NCI-H345 (cell line): Measurements from ENCODE around the gene MEIS3.
"Not testable (repeated sequence)": the region's sequence is repeated elsewhere in the genome, so short reads cannot be mapped to it uniquely, and the experiment has no call there.

Source experiments
- DNase-seq: peaks from one replicate; lab custom pipeline; 2025; lab: John Stamatoyannopoulos, UW

MEIS3 gene

DNA sequence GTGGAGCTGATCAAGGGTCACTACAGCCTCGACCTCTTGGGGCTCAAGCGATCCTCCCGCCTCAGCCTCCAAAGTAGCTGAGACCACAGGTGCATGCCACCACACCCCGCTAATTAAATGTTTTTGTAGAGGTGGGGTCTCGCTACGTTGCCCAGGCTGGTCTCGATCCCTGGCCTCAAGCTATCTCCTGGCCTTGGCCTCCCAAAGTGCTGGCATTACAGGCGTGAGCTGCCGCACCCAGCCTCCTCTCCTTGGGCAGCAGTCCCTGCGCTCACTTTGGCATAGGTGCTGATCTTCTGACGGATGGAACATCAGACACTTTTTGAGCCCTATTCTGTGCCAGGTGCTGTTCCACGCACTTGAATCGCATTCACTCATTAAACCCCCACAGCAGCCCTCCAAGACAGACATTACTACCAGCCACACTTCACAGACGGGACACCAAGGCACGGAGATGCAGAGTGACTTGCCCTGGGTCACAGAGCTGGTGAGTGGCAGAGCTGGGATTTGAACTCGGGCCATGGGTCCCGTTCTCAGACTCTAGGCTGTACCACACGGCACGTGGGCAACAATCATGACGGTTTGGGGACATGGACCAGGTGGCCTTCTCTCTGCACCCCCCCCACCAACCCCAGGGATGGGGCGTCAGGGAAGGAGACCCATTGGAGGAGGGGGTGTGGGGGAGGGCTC lies 3.2 kb downstream of the MEIS3 start:
- no peak for DNase-seq

DNA sequence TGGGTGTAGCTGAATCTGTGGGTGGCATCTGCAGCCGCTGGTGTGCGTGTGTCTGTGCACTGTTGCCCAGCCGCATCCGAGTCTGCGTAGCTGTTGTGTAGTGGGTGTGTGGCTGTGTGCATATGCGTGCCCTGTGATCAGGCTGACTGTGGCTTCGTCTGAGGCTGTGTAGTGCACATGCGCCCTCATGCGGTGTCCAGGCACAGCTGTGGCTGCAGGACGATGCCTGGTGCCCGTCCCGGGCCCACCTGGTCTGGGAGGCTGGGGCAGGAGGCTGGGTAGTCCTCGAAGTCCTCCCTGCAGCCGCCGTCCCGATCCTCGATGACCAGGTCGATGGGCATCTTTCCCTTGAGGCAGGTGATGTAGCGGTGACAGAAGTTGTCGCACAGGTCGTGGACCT lies 4.9 kb downstream of the MEIS3 start:
- DNase-seq, result peak; percentile 21

DNA sequence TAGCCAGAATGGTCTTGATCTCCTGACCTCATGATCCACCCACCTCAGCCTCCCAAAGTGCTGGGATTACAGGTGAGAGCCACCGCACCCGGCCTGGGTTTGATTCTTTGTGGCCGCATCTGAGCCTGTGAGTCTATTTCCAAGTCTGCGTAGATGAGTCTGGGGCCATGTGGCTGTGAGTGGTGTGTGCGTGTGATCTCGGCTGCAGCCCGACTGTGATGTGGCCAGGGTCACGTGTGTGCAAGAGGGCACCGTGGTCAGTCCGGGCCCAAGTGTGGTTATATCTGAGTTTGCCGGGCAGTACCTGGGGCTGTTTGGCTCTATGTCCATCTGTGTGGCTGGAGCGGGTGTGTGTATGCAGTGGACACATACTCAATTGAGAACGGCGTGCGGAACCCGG lies 5.4 kb downstream of the MEIS3 start:
- DNase-seq, result no peak

DNA sequence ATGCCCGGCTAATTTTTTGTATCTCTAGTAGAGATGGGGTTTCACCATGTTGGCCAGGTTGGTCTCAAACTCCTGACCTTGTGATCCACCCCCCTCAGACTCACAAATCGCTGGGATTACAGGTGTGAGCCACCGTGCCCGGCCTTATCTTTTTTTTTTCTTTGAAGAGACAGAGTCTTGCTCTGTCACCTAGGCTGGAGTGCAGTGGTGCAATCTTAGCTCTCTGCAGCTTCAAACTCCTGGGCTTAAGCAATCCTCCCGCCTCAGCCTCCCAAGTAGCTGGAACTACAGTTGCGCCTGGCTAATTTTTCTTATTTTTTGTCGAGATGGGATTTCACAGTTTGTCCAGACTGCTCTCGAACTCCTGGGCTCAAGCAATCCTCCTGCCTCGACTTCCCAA lies 7.6 kb downstream of the MEIS3 start:
- not testable (repeated sequence) for DNase-seq

DNA sequence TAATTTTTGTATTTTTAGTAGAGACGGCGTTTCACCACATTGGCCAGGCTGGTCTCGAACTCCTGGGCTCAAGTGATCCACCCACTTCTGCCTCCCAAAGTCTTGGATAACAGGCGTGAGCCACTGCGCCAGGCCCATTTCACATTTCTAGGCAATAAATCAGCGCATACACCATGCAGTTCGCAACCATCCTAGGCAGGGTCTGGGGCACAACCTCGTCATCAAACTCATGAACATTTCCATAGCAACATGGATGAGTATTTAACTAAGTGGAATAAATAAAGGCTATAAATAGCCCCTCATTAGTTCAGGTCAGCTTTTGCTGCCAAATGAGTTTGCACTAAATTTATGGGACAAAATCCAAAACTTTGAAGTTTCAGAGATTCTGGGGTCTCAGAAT lies 8.2 kb downstream of the MEIS3 start:
- no peak for DNase-seq

DNA sequence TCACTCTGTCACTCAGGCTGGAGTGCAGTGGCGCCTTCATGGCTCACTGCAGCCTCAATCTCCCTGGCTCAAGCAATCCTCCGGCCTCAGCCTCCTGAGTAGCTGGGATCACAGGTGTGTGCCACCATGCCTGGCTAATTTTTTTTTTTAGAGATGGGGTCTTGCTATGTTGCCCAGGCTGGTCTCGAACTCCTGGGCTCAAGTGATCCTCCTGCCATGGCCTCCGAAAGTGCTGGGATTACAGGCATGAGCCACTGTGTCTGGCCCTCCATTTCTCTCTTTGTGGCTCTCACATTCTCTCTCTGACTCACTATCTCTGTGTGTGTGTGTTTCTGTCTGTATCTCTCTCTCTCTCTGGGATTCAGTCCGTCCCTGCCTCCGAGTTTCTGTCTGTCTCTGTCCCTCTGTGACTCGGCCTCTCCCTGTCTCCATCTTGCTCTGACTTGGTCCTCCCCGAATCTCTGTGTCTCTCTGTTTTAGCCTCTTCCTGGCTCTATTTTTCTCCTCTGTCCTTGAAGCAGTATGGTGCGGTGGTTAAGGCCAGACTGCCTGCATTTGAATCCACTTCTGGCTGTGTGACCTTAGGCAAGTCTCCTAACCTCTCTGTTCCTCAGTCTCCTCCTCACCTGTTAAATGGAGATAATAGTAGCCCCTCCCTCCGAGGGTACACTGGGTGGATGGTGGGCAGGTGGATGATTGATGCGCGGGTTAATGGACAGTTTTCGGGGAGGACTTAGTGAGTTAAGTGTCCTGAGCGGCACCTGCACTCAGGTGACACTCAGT lies 11.0 kb downstream of the MEIS3 start:
- no peak for DNase-seq

DNA sequence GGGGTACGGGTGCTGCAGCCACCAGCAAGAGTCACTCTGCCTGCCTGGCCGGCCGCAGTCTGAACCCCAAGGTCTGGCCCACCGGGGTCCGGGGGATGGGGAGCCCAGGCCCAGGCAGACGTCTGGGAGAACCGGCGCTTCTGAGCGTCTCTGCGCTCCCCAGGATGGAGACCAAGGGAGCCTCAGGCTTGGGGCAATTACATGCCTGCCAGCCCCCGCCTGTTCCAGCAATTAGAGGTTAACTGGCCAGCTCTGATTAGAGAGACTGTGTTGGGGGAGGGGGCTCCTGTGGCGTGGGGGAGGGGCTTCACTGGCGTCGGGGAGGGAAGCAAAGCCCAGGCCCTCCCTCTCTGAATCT lies 11.9 kb downstream of the MEIS3 start:
- DNase-seq, result no peak

DNA sequence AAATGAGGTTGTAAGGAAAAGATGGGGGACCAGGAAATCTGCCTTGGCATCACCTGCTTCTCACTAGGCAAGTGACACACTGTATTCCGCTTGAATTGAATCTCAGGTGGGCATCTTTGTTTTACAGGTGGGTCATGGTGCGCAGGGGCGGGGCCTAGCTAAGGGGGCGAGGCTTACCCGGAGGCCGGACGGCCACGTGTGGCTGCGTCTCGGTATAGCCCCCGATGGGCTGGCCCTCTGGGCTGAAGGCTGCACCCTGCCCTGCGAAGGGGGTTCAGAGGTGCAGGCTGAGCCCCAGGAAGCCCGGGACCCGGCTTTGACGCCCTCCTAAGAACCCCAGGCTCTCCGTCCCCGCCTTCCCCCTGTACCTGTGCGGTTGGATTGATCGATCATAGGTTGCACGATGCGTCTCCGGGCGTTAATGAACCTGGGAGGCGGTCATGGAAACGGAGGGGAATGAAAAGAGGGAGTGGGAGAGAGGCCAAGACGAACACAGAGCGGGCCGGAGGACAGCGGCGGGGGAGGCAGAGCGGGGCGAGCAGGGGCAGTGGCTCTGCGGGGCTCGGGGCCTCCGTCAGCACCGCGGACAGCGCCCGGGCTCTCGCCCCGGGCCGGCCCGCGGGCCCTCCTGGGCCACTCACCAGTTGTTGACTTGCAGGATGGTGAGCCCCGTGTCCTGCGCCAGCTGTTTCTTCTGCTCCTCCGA lies 12.5 kb downstream of the MEIS3 start:
- DNase-seq, result no peak

DNA sequence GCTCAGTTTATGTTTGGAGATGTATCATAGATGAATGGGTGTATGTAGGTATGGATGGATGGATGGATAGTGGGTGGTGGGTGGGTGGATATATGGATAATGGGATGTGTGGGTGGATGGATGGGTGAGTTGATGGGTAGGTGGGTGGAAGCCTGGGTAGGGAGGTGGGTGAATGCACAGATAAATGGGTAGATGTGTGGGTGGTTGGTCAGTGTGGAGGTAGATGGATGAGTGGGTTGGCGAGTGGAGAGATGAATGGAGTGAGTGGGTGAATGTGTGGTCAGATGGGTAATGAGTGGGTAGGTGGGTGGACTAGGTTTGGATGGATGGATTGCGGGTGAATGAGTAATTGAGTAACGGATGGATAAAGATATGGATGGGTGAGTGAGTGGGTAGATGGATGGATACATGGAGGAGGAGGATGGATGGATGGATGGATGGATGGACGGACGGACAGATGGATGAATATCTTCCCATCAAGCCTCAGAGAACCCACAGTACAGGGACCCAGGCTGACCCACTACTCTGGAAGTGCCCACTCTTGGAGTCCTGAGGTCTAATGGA lies 13.4 kb downstream of the MEIS3 start:
- no peak for DNase-seq

DNA sequence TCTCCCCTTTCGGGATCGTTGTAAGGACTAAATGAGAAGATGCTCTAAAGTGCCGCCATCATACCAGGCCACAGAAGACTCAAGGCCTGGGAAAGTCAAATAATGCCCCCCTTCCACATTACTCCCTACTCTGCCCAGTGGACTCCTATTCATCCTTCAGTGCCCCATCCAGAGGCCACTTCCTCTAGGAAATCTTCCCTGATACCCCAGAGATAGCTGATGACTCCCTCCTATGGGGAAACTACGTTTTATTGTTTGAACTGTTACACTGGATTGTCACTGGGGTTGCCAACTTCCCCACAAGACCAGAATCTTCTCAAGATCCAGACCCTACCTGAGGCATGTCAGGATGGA lies 14.2 kb downstream of the MEIS3 start:
- DNase-seq, result no peak

DNA sequence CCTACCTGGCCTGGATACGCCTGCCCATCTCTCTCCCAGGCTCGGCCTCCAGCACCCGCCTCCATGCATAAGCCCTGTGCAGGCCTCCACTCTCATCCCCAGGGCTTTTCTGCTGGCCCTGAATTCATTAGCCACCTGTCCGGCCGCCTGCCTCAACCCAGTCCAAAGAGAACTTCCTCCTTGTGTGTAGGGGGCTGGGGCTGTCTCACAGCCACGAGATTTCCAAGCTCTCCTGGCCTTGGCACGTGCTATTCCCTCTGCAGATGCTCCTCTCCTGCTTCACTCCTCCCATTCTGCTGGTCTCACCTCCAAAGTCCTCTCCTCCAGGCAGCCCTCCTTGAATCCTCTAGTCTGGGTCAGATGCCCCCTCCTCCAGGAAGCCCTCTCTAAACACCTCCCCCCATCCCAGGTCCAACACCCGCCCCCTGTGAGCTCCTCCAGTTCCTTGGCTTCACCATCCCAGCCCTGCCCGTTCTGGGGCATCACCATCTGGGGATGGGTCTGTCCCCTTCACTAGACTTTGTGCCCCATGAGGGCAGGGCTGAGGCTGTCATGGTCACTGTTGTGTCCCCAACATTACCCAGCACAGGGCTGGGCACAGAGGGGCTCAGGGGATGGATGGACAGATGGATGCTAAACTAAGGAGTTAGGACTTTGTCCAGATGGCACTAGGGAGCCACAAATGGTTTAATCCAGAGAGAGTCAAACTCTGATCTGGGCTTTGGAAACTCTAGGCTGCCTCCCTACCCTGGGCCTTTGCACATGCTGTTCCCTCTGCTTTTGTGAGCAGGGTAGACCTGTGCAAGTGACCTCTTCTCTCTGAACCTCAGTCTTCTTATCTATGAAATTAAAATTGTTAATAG lies 14.8 kb downstream of the MEIS3 start:
- no peak for DNase-seq

DNA sequence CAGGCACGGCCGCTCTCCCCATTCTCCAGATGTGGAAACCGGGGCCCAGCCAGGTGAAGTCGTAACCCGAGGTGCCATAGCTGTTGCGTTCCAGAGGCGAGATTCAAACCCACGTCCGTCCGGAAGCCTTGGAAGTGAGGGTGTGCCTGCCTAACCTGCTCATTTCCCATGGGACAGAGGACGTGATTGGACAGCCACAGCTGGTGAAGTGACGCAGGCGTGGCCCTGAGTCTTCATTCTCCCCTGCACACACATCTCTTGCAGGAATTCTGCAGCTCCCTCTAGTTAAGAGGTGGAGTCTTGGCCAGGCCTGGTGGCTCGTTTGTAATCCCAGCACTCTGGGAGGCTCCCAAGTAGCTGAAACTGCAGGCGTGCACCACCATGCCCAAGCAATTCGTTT lies 16.8 kb downstream of the MEIS3 start:
- no peak for DNase-seq

DNA sequence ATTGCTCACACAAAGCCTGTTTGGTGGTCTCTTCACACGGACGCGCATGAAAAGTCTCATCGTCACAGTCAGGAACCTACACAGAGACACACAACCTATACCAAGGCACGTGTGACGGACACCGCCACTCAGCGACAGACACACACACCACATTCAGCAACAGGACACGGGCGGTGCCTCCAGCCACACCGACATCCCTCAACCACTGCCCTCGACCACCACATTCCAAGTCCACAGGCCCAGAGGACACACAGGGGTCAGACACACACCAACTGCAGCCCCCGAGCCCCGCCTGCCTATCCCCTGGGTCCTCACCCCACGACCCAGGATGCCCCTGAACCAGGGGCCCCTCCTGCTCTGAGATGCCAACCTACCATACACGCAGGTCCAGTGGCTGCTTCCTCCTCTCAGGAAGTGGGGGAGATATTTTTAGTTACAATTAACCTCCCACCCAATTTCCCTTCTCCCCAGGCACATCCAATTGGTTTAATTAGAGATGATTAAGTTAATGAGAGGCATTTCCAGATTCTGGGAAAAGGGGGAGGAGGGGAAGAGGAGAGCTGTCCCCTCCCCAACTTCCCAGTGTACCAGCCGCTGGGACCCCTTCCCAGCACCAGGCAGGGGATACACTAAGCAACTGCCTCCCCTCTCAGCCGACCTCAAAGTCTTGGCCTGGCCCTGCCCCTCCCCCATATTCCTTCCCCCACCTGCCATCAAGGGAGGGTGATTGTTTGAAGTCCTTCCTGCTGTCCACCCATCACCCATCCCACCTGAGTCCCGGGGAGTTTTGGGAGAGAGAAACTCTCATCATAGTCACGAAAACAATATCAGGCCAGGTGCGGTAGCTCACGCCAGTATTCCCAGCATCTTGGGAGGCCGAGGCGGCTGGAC lies 20.4 kb downstream of the MEIS3 start:
- DNase-seq, result no peak

DNA sequence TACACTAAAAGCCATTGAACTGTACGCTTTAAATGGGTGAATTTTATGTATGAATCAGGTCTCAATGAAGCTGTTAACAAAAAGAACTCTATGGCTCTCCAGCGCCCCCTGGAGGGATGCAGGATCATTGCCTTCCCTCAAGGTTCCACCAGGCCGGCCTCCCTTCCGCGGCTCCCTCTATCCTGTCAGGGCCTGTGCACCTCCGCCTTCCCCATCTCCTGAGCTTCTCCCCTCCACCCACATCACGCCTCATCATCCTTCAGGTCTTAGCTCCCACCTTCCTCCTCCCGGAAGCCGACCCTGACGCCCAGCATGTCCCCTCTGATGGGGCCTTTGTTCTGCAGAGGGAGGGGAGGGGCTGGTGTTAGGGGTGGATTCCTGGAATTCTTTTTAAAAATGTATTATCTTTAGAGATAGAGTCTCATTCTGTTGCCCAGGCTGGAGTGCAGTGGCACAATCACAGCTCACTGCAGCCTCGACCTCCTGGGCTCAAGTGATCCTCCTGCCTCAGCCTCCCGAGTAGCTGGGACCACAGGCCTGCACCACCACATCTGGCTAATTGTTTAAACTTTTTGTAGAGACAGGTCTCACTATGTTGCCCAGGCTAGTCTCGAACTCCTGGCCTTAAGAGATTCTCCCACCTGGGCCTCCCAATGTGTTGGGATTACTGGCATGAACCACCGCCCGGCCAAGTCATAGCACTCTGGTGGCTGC lies 27.7 kb downstream of the MEIS3 start:
- DNase-seq, result peak; percentile 38

DNA sequence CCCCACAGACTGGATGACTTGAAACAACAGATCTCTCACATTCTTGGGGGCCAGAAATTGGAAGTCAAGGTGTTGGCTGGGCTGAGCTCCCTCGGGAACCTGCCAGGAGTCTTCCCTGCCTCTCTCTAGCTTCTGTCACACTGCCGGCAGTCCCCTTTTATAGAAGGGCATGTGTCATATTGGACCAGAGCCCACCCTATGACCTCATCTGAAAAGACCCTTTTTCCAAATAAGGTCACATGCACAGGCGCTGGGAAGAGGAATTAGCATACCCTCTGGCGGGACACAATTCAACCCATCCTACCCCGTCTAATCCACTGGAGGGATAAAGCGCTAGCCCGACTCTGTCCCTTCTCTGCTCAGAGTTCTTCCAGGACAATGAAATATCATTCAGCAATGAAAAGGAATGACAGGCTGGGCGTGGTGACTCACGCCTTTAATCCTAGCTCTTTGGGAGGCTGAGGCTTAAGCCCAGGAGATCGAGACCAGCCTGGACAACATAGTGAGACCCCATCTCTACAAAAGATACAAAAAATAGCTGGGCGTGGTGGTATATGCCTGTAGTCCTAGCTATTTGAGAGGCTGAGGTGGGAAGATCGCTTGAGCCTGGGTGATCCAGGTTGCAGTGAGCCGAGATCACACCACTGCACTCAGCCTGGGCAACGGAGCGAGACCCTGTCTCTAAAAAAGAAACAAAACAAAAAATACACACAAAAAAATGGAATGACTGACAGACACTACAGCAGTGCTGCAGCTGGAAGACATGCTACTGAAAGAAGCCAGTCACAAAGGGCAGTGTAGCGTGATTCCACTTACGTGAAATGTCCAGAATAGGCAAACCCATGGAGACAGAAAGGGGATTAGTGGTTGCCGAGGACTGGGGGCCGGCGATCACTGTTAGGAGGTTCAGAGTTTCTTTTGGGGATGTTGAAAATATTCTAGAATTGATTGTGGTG lies 28.5 kb downstream of the MEIS3 start:
- no peak for DNase-seq

DNA sequence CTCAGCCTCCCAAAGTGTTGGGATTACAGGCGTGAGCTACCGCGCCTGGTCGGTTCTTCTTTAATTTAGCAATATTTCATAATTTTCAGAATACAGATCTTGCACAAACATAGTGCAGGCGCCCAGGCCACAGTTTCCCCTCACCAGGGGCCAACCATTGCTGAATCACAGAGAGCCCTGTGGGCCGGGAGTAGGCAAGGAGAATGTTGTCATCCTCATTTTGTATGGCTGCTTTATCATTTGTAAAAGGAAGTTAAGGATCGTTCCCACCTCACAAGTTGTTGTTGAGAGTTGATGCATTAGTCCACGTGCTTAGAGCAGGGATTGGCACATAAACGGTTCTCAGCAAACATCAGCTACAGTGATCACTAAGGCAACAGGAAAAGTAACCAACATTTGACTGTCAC lies 30.2 kb downstream of the MEIS3 start:
- no peak for DNase-seq

DNA sequence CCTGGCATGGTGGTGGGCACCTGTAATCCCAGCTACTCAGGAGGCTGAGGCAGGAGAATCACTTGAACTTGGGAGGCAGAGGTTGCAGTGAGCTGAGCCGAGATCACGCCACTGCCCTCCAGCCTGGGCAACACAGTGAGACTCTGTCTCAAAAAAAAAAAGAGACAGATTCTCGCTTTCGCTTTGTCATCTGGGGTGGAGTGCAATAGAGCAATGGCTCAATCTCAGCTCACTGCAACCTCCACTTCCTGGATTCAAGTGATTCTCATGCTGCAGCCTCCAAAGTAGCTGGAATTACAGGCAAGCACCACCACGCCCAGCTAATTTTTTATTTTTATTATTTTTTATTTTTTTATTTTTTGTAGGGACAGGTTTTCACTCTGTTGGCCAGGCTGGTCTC lies 30.6 kb downstream of the MEIS3 start:
- DNase-seq, result not testable (repeated sequence)

DNA sequence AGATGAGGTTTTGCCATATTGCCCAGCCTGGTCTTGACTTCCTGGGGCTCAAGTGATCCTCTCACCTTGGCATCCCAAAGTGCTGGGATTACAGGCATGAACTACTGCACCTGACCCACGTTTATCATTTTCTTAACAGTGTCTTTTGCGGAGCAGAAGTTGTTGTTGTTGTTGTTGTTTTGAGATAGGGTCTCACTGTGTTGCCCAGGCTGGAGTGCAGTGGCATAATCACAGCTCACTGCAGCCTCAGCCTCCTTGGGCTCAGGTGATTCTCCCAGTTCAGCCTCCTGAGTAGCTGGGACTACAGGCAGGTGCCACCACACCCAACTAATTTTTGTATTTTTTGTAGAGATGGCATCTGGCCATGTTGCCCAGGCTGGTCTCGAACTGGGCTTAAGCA lies 31.7 kb downstream of the MEIS3 start:
- not testable (repeated sequence) for DNase-seq

DNA sequence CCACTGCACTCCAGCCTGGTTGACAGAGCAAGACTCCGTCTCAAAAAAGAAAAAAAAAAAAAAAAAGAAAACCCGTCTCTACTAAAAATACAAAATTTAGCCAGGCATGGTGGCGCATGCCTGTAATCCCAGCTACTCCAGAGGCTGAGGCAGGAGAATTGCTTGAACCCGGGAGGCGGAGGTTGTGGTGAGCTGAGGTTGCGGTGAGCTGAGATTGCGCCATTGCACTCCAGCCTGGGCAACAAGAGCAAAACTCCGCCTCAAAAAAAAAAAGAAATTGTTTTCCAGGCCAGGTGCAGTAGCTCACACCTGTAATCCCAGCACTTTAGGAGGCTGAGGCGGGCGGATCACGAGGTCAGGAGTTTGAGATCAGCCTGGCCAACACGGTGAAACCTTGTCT lies 32.7 kb downstream of the MEIS3 start:
- not testable (repeated sequence) for DNase-seq
